IPS-18c (cell line): ENCODE results near the gene DCXR.

Experiments used
- H3K4me3 ChIP-seq: 2 replicates; pipeline ENCODE4 v1.7.0; 2013; ENCODE audit warnings: low read depth, mild to moderate bottlenecking, low read length, moderate library complexity; ENCODE audit not compliant: insufficient read depth
- H3K9me3 ChIP-seq: one replicate; pipeline ENCODE4 v1.6.1; 2013; ENCODE audit warnings: mild to moderate bottlenecking, low read length, moderate library complexity; ENCODE audit not compliant: control insufficient read depth, insufficient read depth

Gene DCXR

GRCh38 chr17:81999976-82000802 lies 37.3 kb downstream of the DCXR start:
- H3K4me3 ChIP-seq, result no peak overlapping the region
- no peaks in the 10 kb centered on the region for H3K9me3 ChIP-seq

- Histone ChIP-seq H3K9me3 (no peaks in the 10 kb centered on the region), H3K4me3 (no peak overlapping the region)
Measured at GRCh38 chr17:81999587-81999975, 37.9 kb downstream of the DCXR start.

- Histone ChIP-seq H3K4me3 (no peak overlapping the region), H3K9me3 (no peaks in the 10 kb centered on the region)
Measured at GRCh38 chr17:81998691-81999438, 38.6 kb downstream of the DCXR start.

- Histone ChIP-seq H3K4me3 (no peak overlapping the region), H3K9me3 (no peaks in the 10 kb centered on the region)
Measured at GRCh38 chr17:81998212-81998611, 39.3 kb downstream of the DCXR start.

- no peak overlapping the region for H3K4me3 ChIP-seq
- H3K9me3 ChIP-seq, result no peaks in the 10 kb centered on the region
Measured at GRCh38 chr17:81996757-81997441, 40.6 kb downstream of the DCXR start.

- Histone ChIP-seq H3K4me3 (no peak overlapping the region), H3K9me3 (no peaks in the 10 kb centered on the region)
Measured at GRCh38 chr17:81996232-81996756, 41.2 kb downstream of the DCXR start.

- H3K9me3 ChIP-seq, result no peaks in the 10 kb centered on the region
- H3K4me3 ChIP-seq, result no peak overlapping the region
Measured at GRCh38 chr17:81995463-81996231, 41.9 kb downstream of the DCXR start.

- Histone ChIP-seq H3K4me3 (no peak overlapping the region), H3K9me3 (no peaks in the 10 kb centered on the region)
Measured at GRCh38 chr17:81994593-81995462, 42.7 kb downstream of the DCXR start.

GRCh38 chr17:81993729-81994592 lies 43.5 kb downstream of the DCXR start:
- Histone ChIP-seq H3K4me3 (no peak overlapping the region), H3K9me3 (no peaks in the 10 kb centered on the region)

GRCh38 chr17:81992306-81993102 lies 45.0 kb downstream of the DCXR start:
- no peak overlapping the region for H3K4me3 ChIP-seq
- H3K9me3 ChIP-seq, result no peaks in the 10 kb centered on the region

- Histone ChIP-seq H3K9me3 (no peaks in the 10 kb centered on the region), H3K4me3 (no peak overlapping the region)
Measured at GRCh38 chr17:81991684-81992305, 45.7 kb downstream of the DCXR start.

GRCh38 chr17:81990836-81991683 lies 46.4 kb downstream of the DCXR start:
- Histone ChIP-seq H3K4me3 (no peak overlapping the region), H3K9me3 (no peaks in the 10 kb centered on the region)

- no peaks in the 10 kb centered on the region for H3K9me3 ChIP-seq
- no peak overlapping the region for H3K4me3 ChIP-seq
Measured at GRCh38 chr17:81987161-81987770, 50.2 kb downstream of the DCXR start.
